HL-60/S4 (cell line): ENCODE results near the gene METAP1D.

ENCODE experiments used
- in situ Hi-C: fragments of 300-500 bp; cut with MboI; formaldehyde crosslinking; loops from 2 replicates; pipeline ENCODE4 v1.14.3; 2022; ENCODE audit warnings: low sequenced_read_pairs

Gene METAP1D

GRCh38 chr2:172079416-172079815 lies 79.7 kb downstream of the METAP1D start:
- in situ Hi-C loops, result no loop called here

GRCh38 chr2:172079838-172080640 lies 80.3 kb downstream of the METAP1D start:
- in situ Hi-C loops, result no loop called here

- in situ Hi-C loops, result no loop called here
Measured at GRCh38 chr2:172080641-172081220, 81.0 kb downstream of the METAP1D start.

GRCh38 chr2:172081221-172082022 lies 81.7 kb downstream of the METAP1D start:
- in situ Hi-C loops, result no loop called here

- in situ Hi-C loops, result no loop called here
Measured at GRCh38 chr2:172082105-172082943, 82.6 kb downstream of the METAP1D start.

GRCh38 chr2:172082944-172083627 lies 83.3 kb downstream of the METAP1D start:
- in situ Hi-C loops, result no loop called here

- in situ Hi-C loops, result no loop called here
Measured at GRCh38 chr2:172083628-172084394, 84.1 kb downstream of the METAP1D start.

- in situ Hi-C loops, result no loop called here
Measured at GRCh38 chr2:172084395-172084644, 84.6 kb downstream of the METAP1D start.

GRCh38 chr2:172084645-172085459 lies 85.1 kb downstream of the METAP1D start:
- in situ Hi-C loops, result no loop called here

- in situ Hi-C loops, result no loop called here
Measured at GRCh38 chr2:172085460-172086159, 85.9 kb downstream of the METAP1D start, which contains the start of gene DLX1. TSS of gene DLX1 (plus strand) at chr2:172085507. CDS start at chr2:172085678, 171 bp downstream.

GRCh38 chr2:172086241-172087206 lies 86.8 kb downstream of the METAP1D start:
- in situ Hi-C loops, result no loop called here

- in situ Hi-C loops, result no loop called here
Measured at GRCh38 chr2:172087207-172087779, 87.5 kb downstream of the METAP1D start.

GRCh38 chr2:172087780-172088244 lies 88.1 kb downstream of the METAP1D start:
- in situ Hi-C loops, result no loop called here

- in situ Hi-C loops, result no loop called here
Measured at GRCh38 chr2:172088245-172089004, 88.7 kb downstream of the METAP1D start.

- in situ Hi-C loops, result no loop called here
Measured at GRCh38 chr2:172089005-172089504, 89.3 kb downstream of the METAP1D start.

- in situ Hi-C loops, result no loop called here
Measured at GRCh38 chr2:172089633-172090032, 89.9 kb downstream of the METAP1D start.
